SK-N-MC (cell line): Measurements from ENCODE around the gene IGF2BP3.

Source experiments
- EZH2 ChIP-seq: fragments of 200-600 bp; sonication (generic); IDR thresholded peaks from one replicate; pipeline ENCODE4 v1.6.1; 2017; ENCODE audit warnings: antibody characterized with exemption
- FOXP2 ChIP-seq: optimal IDR thresholded peaks from 2 replicates; pipeline ENCODE3; 2011; ENCODE audit warnings: mild to moderate bottlenecking, moderate library complexity; ENCODE audit not compliant: insufficient read depth; ENCODE audit errors: extremely low read length, control extremely low read depth
- POLR2AphosphoS5 ChIP-seq: IDR thresholded peaks from 2 replicates; pipeline ENCODE4 v1.6.1; 2012; ENCODE audit warnings: mild to moderate bottlenecking, low read depth, low read length, borderline replicate concordance

DNA sequence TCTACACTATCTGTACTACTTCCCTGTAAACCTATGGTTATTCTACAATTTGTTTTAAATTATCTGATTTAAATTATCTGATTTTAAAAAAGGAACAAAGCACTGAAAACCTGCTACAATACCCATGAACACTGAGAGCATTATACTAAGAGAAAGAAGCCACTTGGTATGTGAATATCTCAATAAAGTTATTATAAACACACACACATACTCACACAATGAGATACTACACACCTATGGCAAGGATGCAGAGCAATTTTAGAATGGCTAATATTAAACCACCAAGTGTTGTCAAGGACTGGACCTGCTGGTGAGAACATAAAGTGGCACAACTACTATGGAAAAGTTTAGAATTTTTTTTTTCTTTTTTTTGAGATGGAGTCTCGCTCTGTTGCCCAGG is 82.7 kb downstream of the IGF2BP3 start:
- TF ChIP-seq EZH2, result no peak
- TF ChIP-seq POLR2AphosphoS5, result no peak
- TF ChIP-seq FOXP2, result no peak
